ENCODE data around the gene COL18A1.

DNA sequence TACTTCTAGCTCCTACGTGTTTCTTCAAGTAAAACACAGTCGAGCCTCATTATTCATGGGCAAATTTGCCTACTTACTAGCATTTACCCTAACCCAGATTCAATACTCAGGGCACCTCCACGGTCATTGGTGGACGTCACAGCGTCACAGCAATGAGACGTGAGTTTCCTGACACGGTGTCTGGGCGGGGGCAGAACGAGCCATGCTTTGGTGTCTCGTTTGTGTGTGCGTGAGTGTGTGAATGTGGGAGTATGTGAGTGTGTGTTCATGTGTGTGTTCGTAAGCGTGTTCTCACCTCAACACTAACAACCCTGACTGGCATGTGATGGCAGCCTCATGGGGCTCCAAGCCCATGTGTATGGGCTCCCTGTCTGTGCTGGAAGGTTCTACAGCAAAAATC, 17.5 kb upstream of the COL18A1 start:
- no peak for TF ChIP-seq CTCF (IDR thresholded peaks at IDR 0.05; ENCODE audit: borderline replicate concordance, extremely low read depth, low read length, poor library complexity, severe bottlenecking)
- TF ChIP-seq EZH2 (IDR thresholded peaks at IDR 0.05; ENCODE audit: borderline replicate concordance, low read depth, low read length, severe bottlenecking), result no peak
